Measurements from ENCODE around the gene PTPN23. TPM values are rescaled to one million over a fixed set of nuclear protein-coding genes. Genes with fewer than 3 reads are reported as not detected.

The PTPN23 gene
- total and polyA plus RNA-seq, 9 of the 15 experiments (the other 6 are each of a cell fraction or from before 2014, with no cell fraction given) = 0.41 to 58.7 (median 7.2) TPM

DNA sequence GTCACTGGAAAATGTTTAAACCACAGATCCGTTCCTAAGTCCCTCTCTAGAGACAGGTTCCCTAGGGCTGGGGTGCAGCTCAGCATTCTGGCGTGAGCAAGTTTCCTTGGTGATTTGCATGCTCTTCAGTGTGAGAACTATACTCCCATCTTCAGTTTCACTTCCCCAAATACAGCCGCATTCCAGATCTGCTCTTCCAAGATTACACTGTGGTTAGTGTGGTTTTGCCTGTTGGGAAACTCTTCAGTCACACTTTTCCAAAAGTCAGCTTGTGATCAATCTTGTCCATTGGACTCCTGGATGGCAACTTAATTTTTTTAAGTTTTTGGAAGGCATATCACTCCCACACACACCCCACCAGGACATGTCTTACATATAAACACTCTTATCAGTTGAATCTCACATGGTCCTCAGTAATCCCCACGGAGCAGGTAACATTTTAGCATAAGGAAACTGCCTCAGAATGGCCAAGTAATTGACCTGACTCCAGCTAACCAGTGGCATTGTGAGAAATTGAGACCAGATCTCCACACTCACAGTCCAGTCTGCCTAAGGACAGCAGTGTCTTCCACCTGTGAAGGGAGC lies 33.5 kb upstream of the PTPN23 start (continued):
- TF ChIP-seq, protein P1, sequence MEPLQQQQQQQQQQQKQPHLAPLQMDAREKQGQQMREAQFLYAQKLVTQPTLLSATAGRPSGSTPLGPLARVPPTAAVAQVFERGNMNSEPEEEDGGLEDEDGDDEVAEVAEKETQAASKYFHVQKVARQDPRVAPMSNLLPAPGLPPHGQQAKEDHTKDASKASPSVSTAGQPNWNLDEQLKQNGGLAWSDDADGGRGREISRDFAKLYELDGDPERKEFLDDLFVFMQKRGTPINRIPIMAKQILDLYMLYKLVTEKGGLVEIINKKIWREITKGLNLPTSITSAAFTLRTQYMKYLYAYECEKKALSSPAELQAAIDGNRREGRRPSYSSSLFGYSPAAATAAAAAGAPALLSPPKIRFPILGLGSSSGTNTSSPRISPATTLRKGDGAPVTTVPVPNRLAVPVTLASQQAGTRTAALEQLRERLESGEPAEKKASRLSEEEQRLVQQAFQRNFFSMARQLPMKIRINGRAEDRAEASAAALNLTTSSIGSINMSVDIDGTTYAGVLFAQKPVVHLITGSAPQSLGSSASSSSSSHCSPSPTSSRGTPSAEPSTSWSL (CRISPR knock-in tag; IDR thresholded peaks at IDR 0.05; ENCODE audit: borderline replicate concordance) = no peak
- TF ChIP-seq NFYB (IDR thresholded peaks at IDR 0.05; ENCODE audit: extremely low read depth, insufficient read length) (no peak), BMI1 (IDR thresholded peaks at IDR 0.05; ENCODE audit: low read length) (no peak), RBM22 (IDR thresholded peaks at IDR 0.05; ENCODE audit: low read depth, low read length, poor library complexity, severe bottlenecking) (no peak), KDM4B (IDR thresholded peaks at IDR 0.05; ENCODE audit: borderline replicate concordance in 2 of 2, low read depth in 1 of 2) (no peak), MCM3 (IDR thresholded peaks at IDR 0.05) (no peak), NCOA1 (IDR thresholded peaks at IDR 0.05; ENCODE audit: low read depth) (peak; percentile 82; the same call in 1 of the 2 replicates), JUNB (CRISPR knock-in tag; conservative IDR thresholded peaks at IDR 0.05) (no peak), DMBX1 (CRISPR knock-in tag; IDR thresholded peaks at IDR 0.05; ENCODE audit: borderline replicate concordance) (peak; percentile 53; the same call in 1 of the 2 replicates), SUPT5H (IDR thresholded peaks at IDR 0.05) (0 out of 2 replicates have a peak, but pooled peaks have one; percentile 3), L3MBTL2 (IDR thresholded peaks at IDR 0.05) (peak; percentile 35; the same call in 1 of the 2 replicates), SMARCA4 (IDR thresholded peaks at IDR 0.05) (peak; percentile 95; the same call in 1 of the 2 replicates), ADNP (tag; IDR thresholded peaks at IDR 0.05) (no peak), SOX6 (IDR thresholded peaks at IDR 0.05) (peak; percentile 92; the same call in 1 of the 2 replicates), PML (IDR thresholded peaks at IDR 0.05; ENCODE audit: low read length) (peak; percentile 93), ZNF316 (IDR thresholded peaks at IDR 0.05) (no peak)
- TF ChIP-seq, protein P2, sequence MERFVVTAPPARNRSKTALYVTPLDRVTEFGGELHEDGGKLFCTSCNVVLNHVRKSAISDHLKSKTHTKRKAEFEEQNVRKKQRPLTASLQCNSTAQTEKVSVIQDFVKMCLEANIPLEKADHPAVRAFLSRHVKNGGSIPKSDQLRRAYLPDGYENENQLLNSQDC (CRISPR knock-in tag; IDR thresholded peaks at IDR 0.05) = no peak
- TF ChIP-seq, protein P3, sequence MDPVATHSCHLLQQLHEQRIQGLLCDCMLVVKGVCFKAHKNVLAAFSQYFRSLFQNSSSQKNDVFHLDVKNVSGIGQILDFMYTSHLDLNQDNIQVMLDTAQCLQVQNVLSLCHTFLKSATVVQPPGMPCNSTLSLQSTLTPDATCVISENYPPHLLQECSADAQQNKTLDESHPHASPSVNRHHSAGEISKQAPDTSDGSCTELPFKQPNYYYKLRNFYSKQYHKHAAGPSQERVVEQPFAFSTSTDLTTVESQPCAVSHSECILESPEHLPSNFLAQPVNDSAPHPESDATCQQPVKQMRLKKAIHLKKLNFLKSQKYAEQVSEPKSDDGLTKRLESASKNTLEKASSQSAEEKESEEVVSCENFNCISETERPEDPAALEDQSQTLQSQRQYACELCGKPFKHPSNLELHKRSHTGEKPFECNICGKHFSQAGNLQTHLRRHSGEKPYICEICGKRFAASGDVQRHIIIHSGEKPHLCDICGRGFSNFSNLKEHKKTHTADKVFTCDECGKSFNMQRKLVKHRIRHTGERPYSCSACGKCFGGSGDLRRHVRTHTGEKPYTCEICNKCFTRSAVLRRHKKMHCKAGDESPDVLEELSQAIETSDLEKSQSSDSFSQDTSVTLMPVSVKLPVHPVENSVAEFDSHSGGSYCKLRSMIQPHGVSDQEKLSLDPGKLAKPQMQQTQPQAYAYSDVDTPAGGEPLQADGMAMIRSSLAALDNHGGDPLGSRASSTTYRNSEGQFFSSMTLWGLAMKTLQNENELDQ (CRISPR knock-in tag; IDR thresholded peaks at IDR 0.05; ENCODE audit: borderline replicate concordance) = no peak
- TF ChIP-seq, protein P4, sequence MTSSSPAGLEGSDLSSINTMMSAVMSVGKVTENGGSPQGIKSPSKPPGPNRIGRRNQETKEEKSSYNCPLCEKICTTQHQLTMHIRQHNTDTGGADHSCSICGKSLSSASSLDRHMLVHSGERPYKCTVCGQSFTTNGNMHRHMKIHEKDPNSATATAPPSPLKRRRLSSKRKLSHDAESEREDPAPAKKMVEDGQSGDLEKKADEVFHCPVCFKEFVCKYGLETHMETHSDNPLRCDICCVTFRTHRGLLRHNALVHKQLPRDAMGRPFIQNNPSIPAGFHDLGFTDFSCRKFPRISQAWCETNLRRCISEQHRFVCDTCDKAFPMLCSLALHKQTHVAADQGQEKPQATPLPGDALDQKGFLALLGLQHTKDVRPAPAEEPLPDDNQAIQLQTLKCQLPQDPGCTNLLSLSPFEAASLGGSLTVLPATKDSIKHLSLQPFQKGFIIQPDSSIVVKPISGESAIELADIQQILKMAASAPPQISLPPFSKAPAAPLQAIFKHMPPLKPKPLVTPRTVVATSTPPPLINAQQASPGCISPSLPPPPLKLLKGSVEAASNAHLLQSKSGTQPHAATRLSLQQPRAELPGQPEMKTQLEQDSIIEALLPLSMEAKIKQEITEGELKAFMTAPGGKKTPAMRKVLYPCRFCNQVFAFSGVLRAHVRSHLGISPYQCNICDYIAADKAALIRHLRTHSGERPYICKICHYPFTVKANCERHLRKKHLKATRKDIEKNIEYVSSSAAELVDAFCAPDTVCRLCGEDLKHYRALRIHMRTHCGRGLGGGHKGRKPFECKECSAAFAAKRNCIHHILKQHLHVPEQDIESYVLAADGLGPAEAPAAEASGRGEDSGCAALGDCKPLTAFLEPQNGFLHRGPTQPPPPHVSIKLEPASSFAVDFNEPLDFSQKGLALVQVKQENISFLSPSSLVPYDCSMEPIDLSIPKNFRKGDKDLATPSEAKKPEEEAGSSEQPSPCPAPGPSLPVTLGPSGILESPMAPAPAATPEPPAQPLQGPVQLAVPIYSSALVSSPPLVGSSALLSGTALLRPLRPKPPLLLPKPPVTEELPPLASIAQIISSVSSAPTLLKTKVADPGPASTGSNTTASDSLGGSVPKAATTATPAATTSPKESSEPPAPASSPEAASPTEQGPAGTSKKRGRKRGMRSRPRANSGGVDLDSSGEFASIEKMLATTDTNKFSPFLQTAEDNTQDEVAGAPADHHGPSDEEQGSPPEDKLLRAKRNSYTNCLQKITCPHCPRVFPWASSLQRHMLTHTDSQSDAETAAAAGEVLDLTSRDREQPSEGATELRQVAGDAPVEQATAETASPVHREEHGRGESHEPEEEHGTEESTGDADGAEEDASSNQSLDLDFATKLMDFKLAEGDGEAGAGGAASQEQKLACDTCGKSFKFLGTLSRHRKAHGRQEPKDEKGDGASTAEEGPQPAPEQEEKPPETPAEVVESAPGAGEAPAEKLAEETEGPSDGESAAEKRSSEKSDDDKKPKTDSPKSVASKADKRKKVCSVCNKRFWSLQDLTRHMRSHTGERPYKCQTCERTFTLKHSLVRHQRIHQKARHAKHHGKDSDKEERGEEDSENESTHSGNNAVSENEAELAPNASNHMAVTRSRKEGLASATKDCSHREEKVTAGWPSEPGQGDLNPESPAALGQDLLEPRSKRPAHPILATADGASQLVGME (CRISPR knock-in tag; IDR thresholded peaks at IDR 0.05) = no peak
